H1 (cell line): ENCODE data around the gene TRIM71. TPM values are rescaled to one million over a fixed set of nuclear protein-coding genes. Genes with fewer than 3 reads are reported as not detected.
A peak's percentile ranks its signal among the peaks of the same experiment; 100 is the strongest.

Experiments used
- CTCF ChIA-PET: fragments of 300-600 bp; sonication (Branson Sonifier 250); formaldehyde crosslinking; loops from one replicate; lab custom pipeline; 2021; ENCODE audit not compliant: partially characterized antibody; lab: Charles Lee
- POLR2A ChIA-PET: fragments of 300-600 bp; sonication (Branson Sonifier 250); formaldehyde crosslinking; loops from one replicate; lab custom pipeline; 2021; ENCODE audit warnings: inconsistent platforms; ENCODE audit not compliant: partially characterized antibody; lab: Charles Lee
- DNase-seq, 2 experiments: peaks; one replicate each; pipeline versions ENCODE4 v3.0.0 to v3.0.0-alpha.2; 2010 to 2022; ENCODE audit warnings: low spot score in 2 of 2, low read depth in 1 of 2, mixed read lengths in 1 of 2
- FAIRE-seq: peaks from 2 replicates; lab custom pipeline; 2011; peaks lifted over from hg19 to GRCh38; lab: Jason Lieb, UNC
- H2AFZ ChIP-seq: 2 replicates; pipeline ENCODE4 v1.8.1; 2012; ENCODE audit warnings: low read length, inconsistent platforms
- H2AK5ac ChIP-seq: 2 replicates; pipeline ENCODE4 v1.6.1; 2013; ENCODE audit warnings: low read depth, low read length
- H2BK120ac ChIP-seq: replicated peaks from 2 replicates; pipeline ENCODE3; 2013; ENCODE audit warnings: low read depth, low read length, inconsistent platforms
- H2BK12ac ChIP-seq: 2 replicates; pipeline ENCODE4 v1.6.1; 2013; ENCODE audit warnings: low read depth, low read length
- H2BK15ac ChIP-seq: 2 replicates; pipeline ENCODE4 v1.6.1; 2013; ENCODE audit warnings: low read length
- H2BK20ac ChIP-seq: 2 replicates; pipeline ENCODE4 v1.6.1; 2013; ENCODE audit warnings: low read length
- H2BK5ac ChIP-seq: 2 replicates; pipeline ENCODE4 v1.6.1; 2013; ENCODE audit warnings: low read depth, low read length
- H3K14ac ChIP-seq: 2 replicates; pipeline ENCODE4 v1.6.1; 2013; ENCODE audit warnings: inconsistent platforms; ENCODE audit not compliant: insufficient read length
- H3K18ac ChIP-seq: 2 replicates; pipeline ENCODE4 v1.6.1; 2013; ENCODE audit warnings: low read length; ENCODE audit errors: extremely low read depth
- H3K23ac ChIP-seq: 2 replicates; pipeline ENCODE4 v1.6.1; 2013; ENCODE audit warnings: inconsistent platforms; ENCODE audit not compliant: insufficient read length
- H3K23me2 ChIP-seq: 2 replicates; pipeline ENCODE4 v1.6.1; 2013; ENCODE audit warnings: low read depth, low read length
- H3K27ac ChIP-seq: 2 replicates; pipeline ENCODE4 v1.6.1; 2011; ENCODE audit warnings: low read depth, low read length, inconsistent platforms
- H3K27me3 ChIP-seq, 4 experiments: replicated peaks in 1 of 4; 1 replicate in 1 of 4; 2 replicates in 3 of 4; pipeline versions ENCODE4 v1.6.1 to v1.8.1; 2011 to 2013; ENCODE audit warnings: low read length in 3 of 4, mild to moderate bottlenecking in 3 of 4, inconsistent platforms in 2 of 4, mixed read lengths in 2 of 4, moderate library complexity in 1 of 4; ENCODE audit not compliant: control insufficient read depth in 3 of 4, insufficient read depth in 3 of 4; ENCODE audit errors: extremely low read depth in 1 of 4
- H3K36me3 ChIP-seq, 4 experiments: 2 replicates each; pipeline versions ENCODE4 v1.6.1 to v1.8.1; 2011 to 2013; ENCODE audit warnings: mild to moderate bottlenecking in 4 of 4, low read length in 3 of 4, moderate library complexity in 2 of 4, control low read depth in 1 of 4, inconsistent platforms in 1 of 4; ENCODE audit not compliant: insufficient read depth in 4 of 4, control insufficient read depth in 2 of 4
- H3K4ac ChIP-seq: replicated peaks from 2 replicates; pipeline ENCODE3; 2013; ENCODE audit warnings: low read length, low read depth, mixed read lengths, inconsistent platforms; ENCODE audit not compliant: insufficient read length
- H3K4me1 ChIP-seq, 4 experiments: replicated peaks in 1 of 4; 1 replicate in 1 of 4; 2 replicates in 3 of 4; pipeline versions ENCODE4 v1.6.1 to v1.8.1; 2011 to 2013; ENCODE audit warnings: low read length in 3 of 4, inconsistent platforms in 2 of 4, mixed read lengths in 1 of 4; ENCODE audit not compliant: insufficient read depth in 4 of 4, control insufficient read depth in 3 of 4
- H3K4me2 ChIP-seq, 2 experiments: 2 replicates each; pipeline versions ENCODE4 v1.6.1 to v1.8.1; 2011 to 2013; ENCODE audit warnings: low read depth in 2 of 2, low read length in 2 of 2, control low read depth in 1 of 2, inconsistent platforms in 1 of 2, mild to moderate bottlenecking in 1 of 2; ENCODE audit not compliant: insufficient read depth in 1 of 2
- H3K4me3 ChIP-seq, 4 experiments: fragments of 200-600, 300-600 bp in 1 of 4; sonication (generic), shearing (Covaris generic), sonication (Bioruptor Twin) in 1 of 4; 2 replicates each; pipeline versions ENCODE4 v1.5.1 to v1.8.1; 2011 to 2016; ENCODE audit warnings: low read length in 4 of 4, low read depth in 3 of 4, control low read depth in 2 of 4, inconsistent platforms in 2 of 4, mild to moderate bottlenecking in 2 of 4, mixed read lengths in 1 of 4, moderate library complexity in 1 of 4; ENCODE audit not compliant: insufficient read depth in 2 of 4; ENCODE audit errors: extremely low read depth in 1 of 4
- H3K56ac ChIP-seq: replicated peaks from 2 replicates; pipeline ENCODE3; 2013; ENCODE audit warnings: low read depth, mild to moderate bottlenecking, mixed read lengths, low read length, inconsistent platforms; ENCODE audit not compliant: insufficient read length
- H3K79me1 ChIP-seq: 2 replicates; pipeline ENCODE4 v1.6.1; 2013; ENCODE audit warnings: low read depth, low read length, control low read depth
- H3K79me2 ChIP-seq, 2 experiments: 2 replicates each; pipeline versions ENCODE4 v1.6.1 to v1.8.1; 2012 to 2013; ENCODE audit warnings: low read length in 2 of 2, mild to moderate bottlenecking in 2 of 2, inconsistent platforms in 1 of 2; ENCODE audit not compliant: insufficient read depth in 2 of 2, control insufficient read depth in 1 of 2
- H3K9ac ChIP-seq, 4 experiments: replicated peaks in 1 of 4; 1 replicate in 1 of 4; 2 replicates in 3 of 4; pipeline versions ENCODE4 v1.6.1 to v1.8.1; 2011 to 2013; ENCODE audit warnings: low read depth in 3 of 4, low read length in 3 of 4, control low read depth in 2 of 4, mild to moderate bottlenecking in 2 of 4, moderate library complexity in 2 of 4, inconsistent platforms in 1 of 4; ENCODE audit errors: extremely low read depth in 1 of 4
- H3K9me3 ChIP-seq, 2 experiments: 2 replicates each; pipeline versions ENCODE4 v1.6.1 to v1.8.1; 2012 to 2013; ENCODE audit warnings: mild to moderate bottlenecking in 2 of 2, moderate library complexity in 2 of 2, control low read depth in 1 of 2, inconsistent platforms in 1 of 2, low read depth in 1 of 2, low read length in 1 of 2, mixed read lengths in 1 of 2; ENCODE audit not compliant: insufficient read depth in 2 of 2
- H4K20me1 ChIP-seq, 2 experiments: replicated peaks in 1 of 2; 2 replicates each; pipeline versions ENCODE3 to v1.8.1; 2011 to 2013; ENCODE audit warnings: inconsistent platforms in 2 of 2, low read length in 2 of 2, mild to moderate bottlenecking in 1 of 2; ENCODE audit not compliant: insufficient read depth in 2 of 2, control insufficient read depth in 1 of 2
- H4K5ac ChIP-seq: 2 replicates; pipeline ENCODE4 v1.6.1; 2013; ENCODE audit warnings: low read length, low read depth, mixed read lengths, inconsistent platforms; ENCODE audit not compliant: insufficient read length
- H4K8ac ChIP-seq: 2 replicates; pipeline ENCODE4 v1.8.0; 2013; ENCODE audit warnings: mild to moderate bottlenecking, moderate library complexity, low read length, inconsistent platforms; ENCODE audit not compliant: insufficient read depth; ENCODE audit errors: extremely low read depth
- H4K91ac ChIP-seq: replicated peaks from 2 replicates; pipeline ENCODE3; 2013; ENCODE audit warnings: low read length, mixed read lengths, inconsistent platforms; ENCODE audit not compliant: insufficient read length
- CEBPB ChIP-seq: IDR thresholded peaks from 2 replicates; pipeline ENCODE4 v1.6.1; 2012; ENCODE audit warnings: low read depth, low read length
- CTCF ChIP-seq, 3 experiments: IDR thresholded peaks; 1 replicate in 2 of 3; 2 replicates in 1 of 3; pipeline versions ENCODE4 v1.5.1 to v1.6.1; 2011; ENCODE audit warnings: low read length in 3 of 3, mild to moderate bottlenecking in 3 of 3, inconsistent platforms in 2 of 3, low read depth in 1 of 3, moderate library complexity in 1 of 3; ENCODE audit not compliant: insufficient read depth in 1 of 3; ENCODE audit errors: control extremely low read depth in 1 of 3
- POLR2A ChIP-seq, 2 experiments: IDR thresholded peaks; 1 replicate in 1 of 2; 2 replicates in 1 of 2; pipeline ENCODE4 v1.6.1; 2011; ENCODE audit warnings: low read depth in 2 of 2, low read length in 2 of 2, mild to moderate bottlenecking in 2 of 2; ENCODE audit errors: control extremely low read depth in 1 of 2
- POLR2AphosphoS5 ChIP-seq: IDR thresholded peaks from 2 replicates; pipeline ENCODE4 v1.6.1; 2011; ENCODE audit warnings: low read depth, low read length
- RAD21 ChIP-seq, 2 experiments: IDR thresholded peaks in 1 of 2; conservative IDR thresholded peaks in 1 of 2; 2 replicates each; pipeline ENCODE4 v1.6.1; 2011; ENCODE audit warnings: low read depth in 2 of 2, low read length in 2 of 2, improper control_type of control experiment in 1 of 2, inconsistent platforms in 1 of 2, mild to moderate bottlenecking in 1 of 2, moderate library complexity in 1 of 2
- USF2 ChIP-seq: IDR thresholded peaks from 2 replicates; pipeline ENCODE4 v1.6.1; 2011; ENCODE audit warnings: low read length, improper control_type of control experiment
- WGBS, 2 experiments: shearing (Covaris generic) in 1 of 2; methylation state at CpG; one replicate each; pipeline versions ENCODE4 v1.1.6 to v1.1.7; 2013 to 2015; ENCODE audit warnings: low lambda C conversion rate in 2 of 2, mixed read lengths in 2 of 2, inconsistent platforms in 1 of 2, low coverage in 1 of 2, missing lambda C conversion rate in 1 of 2; ENCODE audit not compliant: insufficient replicate concordance in 2 of 2, insufficient coverage in 1 of 2, insufficient read length in 1 of 2; ENCODE audit errors: extremely low coverage in 1 of 2, missing lambda C conversion rate in 1 of 2; 5-methylcytosine and 5-hydroxymethylcytosine counted together
- polyA plus RNA-seq, 7 experiments: library from polyadenylated mRNA; depleted of rRNA in 3 of 7; stranded (reverse) in 5 of 7; unstranded in 2 of 7; fragments of >200 nt in 5 of 7; fragments of 200-250 nt in 2 of 7; gene quantifications; 1 replicate in 5 of 7; 2 replicates in 1 of 7; 4 replicates in 1 of 7; pipeline versions ENCODE4 v1.2.1 to v1.2.3, GENCODE V29; 2011 to 2013; ENCODE audit warnings: missing spikeins in 2 of 7, mixed read lengths in 2 of 7
- total RNA-seq: library from RNA; stranded (reverse); fragmentation: NEBNext Ultra II Directional; extraction: Animal tissue kit (Norgen Biotek cat#: 25700); gene quantifications from 2 replicates; pipeline ENCODE4 v1.2.1, GENCODE V29; 2021

TRIM71 gene
- total and polyA plus RNA-seq, 2 of the 8 experiments (the other 6 are each of a cell fraction or from before 2014, with no cell fraction given) = 53.7 to 293 TPM

- no peak overlapping the region for H3K9ac ChIP-seq
- H3K27me3 ChIP-seq = no peaks in the 10 kb centered on the region
- peaks cover 11 to 58% (median 29%) of the 10 kb centered on the region in 4 experiments for H3K36me3 ChIP-seq
- no peak overlapping the region for H2AK5ac ChIP-seq
- FAIRE-seq = no peak
- no peak overlapping the region for H3K23ac ChIP-seq
- H4K91ac ChIP-seq = no peak overlapping the region
- H3K79me2 ChIP-seq = peaks cover 57 to 99% of the 10 kb centered on the region in 2 experiments
- CTCF ChIA-PET = interaction anchor here (0.5 to 5.1 kb wide), 19 partner anchors 10 to 90 kb away, joined by 3 to 40 read pairs (median 5); no protein-coding TSS in a partner anchor
- no peak overlapping the region for H3K27ac ChIP-seq
- no peak overlapping the region for H3K56ac ChIP-seq
- H3K4ac ChIP-seq = no peak overlapping the region
- H3K14ac ChIP-seq = no peak overlapping the region
- H2BK5ac ChIP-seq = no peak overlapping the region
- peaks cover 23% of the 10 kb centered on the region for H3K79me1 ChIP-seq
- peak; percentile 27 to 46; a peak in 3 of 4 replicates for TF ChIP-seq RAD21 (IDR thresholded peaks at IDR 0.05 in 1 of 2, conservative IDR thresholded peaks at IDR 0.05 in 1 of 2; ENCODE audit: low read depth in 2 of 2, low read length in 2 of 2)
- no peak for TF ChIP-seq USF2
- TF ChIP-seq CTCF (IDR thresholded peaks at IDR 0.05; ENCODE audit: control extremely low read depth in 1 of 3, insufficient read depth in 1 of 3, low read depth in 1 of 3, low read length in 3 of 3) = peak; percentile 31 to 62 (median 45)
- no peak for TF ChIP-seq CEBPB
- peak in 1 of 2 experiments; percentile 36; a peak in 1 of 3 replicates for TF ChIP-seq POLR2A (IDR thresholded peaks at IDR 0.05; ENCODE audit: control extremely low read depth in 1 of 2, low read depth in 2 of 2, low read length in 2 of 2)
- peak; percentile 69; the same call in 1 of the 2 replicates for TF ChIP-seq POLR2AphosphoS5
- H3K9me3 ChIP-seq = no peaks in the 10 kb centered on the region
- H3K4me2 ChIP-seq = peak overlapping the region in 1 of 2 experiments; percentile 98; a peak in 1 of 4 replicates
- H4K5ac ChIP-seq = no peak overlapping the region
- WGBS, 2 experiments = 76% methylated on average over 12 of the region's 12 CpGs; no CpG with 5 or more reads in 1 of the 2 experiments
- no peak overlapping the region for H2AFZ ChIP-seq
- H3K4me1 ChIP-seq = peaks cover 23 to 47% (median 40%) of the 10 kb centered on the region in 4 experiments
- no peak overlapping the region for H2BK15ac ChIP-seq
- H4K20me1 ChIP-seq = peaks cover 50 to 51% of the 10 kb centered on the region in 2 experiments
- H2BK12ac ChIP-seq = no peak overlapping the region
- H2BK20ac ChIP-seq = no peak overlapping the region
- peak overlapping the region; percentile 29; the same call in 1 of the 2 replicates for H3K18ac ChIP-seq
- no peak overlapping the region for H4K8ac ChIP-seq
- no peak overlapping the region for H3K4me3 ChIP-seq
- DNase-seq = no peak
- POLR2A ChIA-PET = interaction anchor here (0.6 to 8.2 kb wide), 16 partner anchors 9 to 93 kb away, joined by 3 to 104 read pairs (median 7); partner anchors contain the start of gene TRIM71
- H3K23me2 ChIP-seq = peaks cover 3% of the 10 kb centered on the region; the same call in 1 of the 2 replicates
- no peak overlapping the region for H2BK120ac ChIP-seq
Measured at GRCh38 chr3:32873531-32874130, 55.8 kb downstream of the TRIM71 start.
